Upper lobe of left lung (tissue), 4 donors: ENCODE measurements around the gene RTL1.

Experiments
- POLR2A ChIP-seq, 4 donors: fragments of 450-650 bp; IDR thresholded peaks; one replicate each; pipeline ENCODE4 v1.5.1; 2016 to 2017; ENCODE audit warnings: antibody characterized with exemption in 4 of 4, mild to moderate bottlenecking in 2 of 4
- TF ChIP-seq, protein P1 (sequence below), 6 experiments: fragments of 450-650 bp in 4 of 6; fragments of 200-600 bp in 2 of 6; sonication (generic) in 2 of 6; IDR thresholded peaks; one replicate each; pipeline ENCODE4 v1.5.1; 2016 to 2019; ENCODE audit warnings: antibody characterized with exemption in 6 of 6

DNA sequence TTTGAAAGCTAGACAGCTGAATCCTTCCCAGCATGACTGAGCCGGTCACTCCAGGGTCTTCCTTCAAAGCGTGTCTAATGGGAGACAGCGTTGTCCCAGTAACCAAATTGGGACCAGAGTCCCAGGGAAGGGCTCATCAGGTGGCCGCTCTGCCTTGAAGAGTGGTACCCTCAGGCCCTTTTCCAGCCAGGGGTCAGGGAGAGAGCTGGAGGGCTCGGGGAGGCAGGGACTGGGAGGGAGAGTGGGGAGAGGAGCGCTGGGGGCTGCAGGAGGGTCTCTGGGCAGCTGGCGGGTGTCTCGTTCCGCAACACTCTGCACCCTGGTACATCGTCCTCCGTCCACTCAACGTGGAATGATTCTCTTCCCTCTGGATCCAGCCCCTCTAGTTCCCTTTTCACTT is 1.6 kb upstream of the RTL1 start:
- TF ChIP-seq, protein P1, sequence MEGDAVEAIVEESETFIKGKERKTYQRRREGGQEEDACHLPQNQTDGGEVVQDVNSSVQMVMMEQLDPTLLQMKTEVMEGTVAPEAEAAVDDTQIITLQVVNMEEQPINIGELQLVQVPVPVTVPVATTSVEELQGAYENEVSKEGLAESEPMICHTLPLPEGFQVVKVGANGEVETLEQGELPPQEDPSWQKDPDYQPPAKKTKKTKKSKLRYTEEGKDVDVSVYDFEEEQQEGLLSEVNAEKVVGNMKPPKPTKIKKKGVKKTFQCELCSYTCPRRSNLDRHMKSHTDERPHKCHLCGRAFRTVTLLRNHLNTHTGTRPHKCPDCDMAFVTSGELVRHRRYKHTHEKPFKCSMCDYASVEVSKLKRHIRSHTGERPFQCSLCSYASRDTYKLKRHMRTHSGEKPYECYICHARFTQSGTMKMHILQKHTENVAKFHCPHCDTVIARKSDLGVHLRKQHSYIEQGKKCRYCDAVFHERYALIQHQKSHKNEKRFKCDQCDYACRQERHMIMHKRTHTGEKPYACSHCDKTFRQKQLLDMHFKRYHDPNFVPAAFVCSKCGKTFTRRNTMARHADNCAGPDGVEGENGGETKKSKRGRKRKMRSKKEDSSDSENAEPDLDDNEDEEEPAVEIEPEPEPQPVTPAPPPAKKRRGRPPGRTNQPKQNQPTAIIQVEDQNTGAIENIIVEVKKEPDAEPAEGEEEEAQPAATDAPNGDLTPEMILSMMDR (IDR thresholded peaks at IDR 0.05), result no peak
- TF ChIP-seq POLR2A (IDR thresholded peaks at IDR 0.05), result no peak
